Caco-2 (cell line): ENCODE measurements around the gene ADAMTSL1. TPM values are rescaled to one million over a fixed set of nuclear protein-coding genes. Genes with fewer than 3 reads are reported as not detected.

ENCODE experiments used
- BruUV-seq: library from RNA; stranded (reverse); fragments of 400-500 nt; replicated peaks from 2 replicates; lab custom pipeline; 2021; lab: Mats Ljungman, UMichigan
- CTCF ChIA-PET: fragments of 300-600 bp; sonication (Branson Sonifier 250); formaldehyde crosslinking; loops from one replicate; lab custom pipeline; 2022; ENCODE audit warnings: antibody characterized with exemption; lab: Charles Lee
- POLR2A ChIA-PET: fragments of 300-600 bp; sonication (Branson Sonifier 250); formaldehyde crosslinking; loops from one replicate; lab custom pipeline; 2022; ENCODE audit warnings: antibody characterized with exemption; lab: Charles Lee
- DNase-seq, 2 experiments: peaks; one replicate each; pipeline versions ENCODE4 v3.0.0 to v3.0.0-alpha.2; 2020 to 2022
- H3K27me3 ChIP-seq: replicated peaks from 2 replicates; pipeline ENCODE4 v1.6.0; 2011; ENCODE audit warnings: low read length; ENCODE audit not compliant: control insufficient read depth, insufficient read depth
- H3K36me3 ChIP-seq: 2 replicates; pipeline ENCODE4 v1.5.1; 2011; ENCODE audit warnings: low read length; ENCODE audit not compliant: control insufficient read depth, insufficient read depth
- H3K4me1 ChIP-seq: fragments of 250-450 bp; sonication (Bioruptor Pico); 2 replicates; pipeline ENCODE4 v1.5.1; 2020; ENCODE audit warnings: mild to moderate bottlenecking
- H3K4me3 ChIP-seq: 2 replicates; pipeline ENCODE4 v1.5.1; 2011; ENCODE audit warnings: low read depth, mild to moderate bottlenecking, control low read depth, low read length
- H3K9me3 ChIP-seq: fragments of 250-450 bp; sonication (Bioruptor Pico); 2 replicates; pipeline ENCODE4 v1.5.1; 2020; ENCODE audit warnings: mild to moderate bottlenecking, moderate library complexity
- H3K27ac Mint-ChIP-seq: one replicate; pipeline ENCODE4 v1.8.0; 2022; ENCODE audit warnings: mixed read lengths; ENCODE audit not compliant: unreplicated experiment
- H3K27me3 Mint-ChIP-seq: one replicate; pipeline ENCODE4 v1.8.0; 2022; ENCODE audit warnings: mixed read lengths; ENCODE audit not compliant: insufficient read depth, unreplicated experiment
- H3K36me3 Mint-ChIP-seq: one replicate; pipeline ENCODE4 v1.8.0; 2022; ENCODE audit warnings: mild to moderate bottlenecking, mixed read lengths; ENCODE audit not compliant: insufficient read depth, unreplicated experiment
- H3K4me1 Mint-ChIP-seq: one replicate; pipeline ENCODE4 v1.8.0; 2022; ENCODE audit warnings: low read depth, mixed read lengths; ENCODE audit not compliant: unreplicated experiment
- H3K4me3 Mint-ChIP-seq: one replicate; pipeline ENCODE4 v1.8.0; 2022; ENCODE audit warnings: mild to moderate bottlenecking, moderate library complexity, mixed read lengths; ENCODE audit not compliant: unreplicated experiment
- H3K9me3 Mint-ChIP-seq: one replicate; pipeline ENCODE4 v1.8.0; 2022; ENCODE audit warnings: mixed read lengths; ENCODE audit not compliant: unreplicated experiment
- intact Hi-C: fragments of 100-400 bp; cut with micrococcal nuclease; formaldehyde crosslinking; loops from one replicate; pipeline ENCODE4 v1.10.0; 2022; ENCODE audit not compliant: unreplicated experiment
- total RNA-seq: library from RNA; stranded (reverse); gene quantifications from 2 replicates; pipeline ENCODE4 v1.2.3, GENCODE V29; 2022
- TF ChIP-seq, protein P1 (sequence below), 2 experiments: fragments of 200-600 bp in 1 of 2; IDR thresholded peaks; 1 replicate in 1 of 2; 2 replicates in 1 of 2; pipeline versions ENCODE4 v1.5.1 to v1.8.0; 2011 to 2022; ENCODE audit warnings: antibody characterized with exemption in 1 of 2, control low read depth in 1 of 2, inconsistent platforms in 1 of 2, low read depth in 1 of 2, low read length in 1 of 2, mild to moderate bottlenecking in 1 of 2, moderate library complexity in 1 of 2; ENCODE audit not compliant: insufficient read depth in 1 of 2, severe bottlenecking in 1 of 2, unreplicated experiment in 1 of 2

The ADAMTSL1 gene
- total RNA-seq, 1 experiment from 2014 or later: not detected

DNA sequence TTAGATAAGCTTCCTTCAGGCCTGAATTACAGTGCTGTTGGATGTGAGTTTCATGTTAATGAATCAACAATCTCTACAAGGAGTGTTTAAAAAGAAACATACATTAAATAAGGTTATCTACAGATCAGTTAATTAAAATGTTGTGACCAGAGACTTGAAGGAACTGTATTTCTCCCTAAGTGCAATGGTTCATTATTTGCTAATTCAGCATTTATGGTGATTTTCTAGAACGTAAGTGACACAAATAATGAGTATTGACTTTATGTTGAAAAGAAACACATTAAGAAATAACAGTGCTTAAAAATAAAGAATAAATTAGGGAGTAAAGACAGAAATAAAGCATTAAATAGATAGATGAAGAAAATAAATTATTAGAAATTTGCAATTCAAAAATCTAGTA, 74.5 kb downstream of the ADAMTSL1 start:
- Mint-ChIP-seq H3K4me3 (no peak overlapping the region), H3K9me3 (no peaks in the 10 kb centered on the region), H3K27ac (no peak overlapping the region), H3K27me3 (peaks cover 4% of the 10 kb centered on the region), H3K36me3 (no peaks in the 10 kb centered on the region), H3K4me1 (no peaks in the 10 kb centered on the region)
- H3K9me3 ChIP-seq: no peaks in the 10 kb centered on the region
- TF ChIP-seq, protein P1, sequence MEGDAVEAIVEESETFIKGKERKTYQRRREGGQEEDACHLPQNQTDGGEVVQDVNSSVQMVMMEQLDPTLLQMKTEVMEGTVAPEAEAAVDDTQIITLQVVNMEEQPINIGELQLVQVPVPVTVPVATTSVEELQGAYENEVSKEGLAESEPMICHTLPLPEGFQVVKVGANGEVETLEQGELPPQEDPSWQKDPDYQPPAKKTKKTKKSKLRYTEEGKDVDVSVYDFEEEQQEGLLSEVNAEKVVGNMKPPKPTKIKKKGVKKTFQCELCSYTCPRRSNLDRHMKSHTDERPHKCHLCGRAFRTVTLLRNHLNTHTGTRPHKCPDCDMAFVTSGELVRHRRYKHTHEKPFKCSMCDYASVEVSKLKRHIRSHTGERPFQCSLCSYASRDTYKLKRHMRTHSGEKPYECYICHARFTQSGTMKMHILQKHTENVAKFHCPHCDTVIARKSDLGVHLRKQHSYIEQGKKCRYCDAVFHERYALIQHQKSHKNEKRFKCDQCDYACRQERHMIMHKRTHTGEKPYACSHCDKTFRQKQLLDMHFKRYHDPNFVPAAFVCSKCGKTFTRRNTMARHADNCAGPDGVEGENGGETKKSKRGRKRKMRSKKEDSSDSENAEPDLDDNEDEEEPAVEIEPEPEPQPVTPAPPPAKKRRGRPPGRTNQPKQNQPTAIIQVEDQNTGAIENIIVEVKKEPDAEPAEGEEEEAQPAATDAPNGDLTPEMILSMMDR (IDR thresholded peaks at IDR 0.05; ENCODE audit: insufficient read depth in 1 of 2, low read depth in 1 of 2, low read length in 1 of 2, severe bottlenecking in 1 of 2, unreplicated experiment in 1 of 2): no peak
- no peaks in the 10 kb centered on the region for H3K36me3 ChIP-seq
- ChIA-PET POLR2A (no interaction called here), CTCF (no interaction called here)
- no peaks in the 10 kb centered on the region for H3K4me1 ChIP-seq
- H3K27me3 ChIP-seq: no peaks in the 10 kb centered on the region
- no peak overlapping the region for H3K4me3 ChIP-seq
- intact Hi-C loops: no loop called here
- BruUV-seq: no TSS peak
- DNase-seq: no peak

DNA sequence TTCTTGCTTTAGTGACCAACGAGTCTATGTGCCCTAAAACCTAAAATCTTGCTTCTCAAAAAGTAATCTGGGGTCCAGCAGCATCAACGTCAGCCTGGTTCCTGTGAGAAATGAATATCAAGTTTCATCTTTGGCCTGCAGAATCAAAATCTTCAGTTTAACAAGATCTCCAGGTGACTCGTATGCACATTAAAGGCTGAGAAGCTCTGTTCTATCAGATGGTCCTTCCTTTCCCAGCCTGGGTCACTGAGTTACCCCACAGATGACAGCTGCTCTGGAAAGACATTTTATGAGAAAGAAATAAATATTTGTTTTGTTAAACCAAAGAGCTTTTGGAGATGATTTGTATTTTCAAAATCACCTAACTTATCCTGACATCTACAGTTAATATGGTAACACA, 75.8 kb downstream of the ADAMTSL1 start:
- POLR2A ChIA-PET: no interaction called here
- H3K4me1 ChIP-seq: no peaks in the 10 kb centered on the region
- no peaks in the 10 kb centered on the region for H3K36me3 ChIP-seq
- H3K9me3 Mint-ChIP-seq: no peaks in the 10 kb centered on the region
- no peaks in the 10 kb centered on the region for H3K9me3 ChIP-seq
- BruUV-seq: no TSS peak
- CTCF ChIA-PET: no interaction called here
- H3K27me3 ChIP-seq: no peaks in the 10 kb centered on the region
- no peak overlapping the region for H3K4me3 ChIP-seq
- no peak overlapping the region for H3K27ac Mint-ChIP-seq
- H3K27me3 Mint-ChIP-seq: peaks cover 4% of the 10 kb centered on the region
- TF ChIP-seq, protein P1 (IDR thresholded peaks at IDR 0.05; ENCODE audit: insufficient read depth in 1 of 2, low read depth in 1 of 2, low read length in 1 of 2, severe bottlenecking in 1 of 2, unreplicated experiment in 1 of 2): no peak
- no peak for DNase-seq
- H3K4me3 Mint-ChIP-seq: no peak overlapping the region
- no peaks in the 10 kb centered on the region for H3K4me1 Mint-ChIP-seq
- H3K36me3 Mint-ChIP-seq: no peaks in the 10 kb centered on the region
- intact Hi-C loops: no loop called here

DNA sequence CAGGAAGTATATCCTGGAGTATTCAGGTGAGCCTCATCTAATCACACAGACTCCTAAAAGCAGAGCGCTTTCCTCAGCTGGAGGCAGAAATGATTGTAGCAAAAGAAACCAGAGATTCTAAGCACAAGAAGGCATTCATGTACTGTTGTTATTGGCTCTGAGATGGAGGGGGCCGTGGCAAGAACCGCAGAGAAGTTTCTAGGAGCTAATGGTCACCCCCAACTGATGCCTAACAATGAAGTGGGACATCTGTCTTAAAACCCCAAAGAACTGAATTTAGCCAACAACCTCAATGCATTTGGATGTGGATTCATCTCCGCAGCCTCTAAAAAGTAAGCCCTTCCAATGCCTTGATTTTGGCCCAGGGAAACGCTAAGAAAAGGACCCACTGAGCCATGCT, 76.3 kb downstream of the ADAMTSL1 start:
- Mint-ChIP-seq H3K27ac (no peak overlapping the region), H3K36me3 (no peaks in the 10 kb centered on the region), H3K4me1 (no peaks in the 10 kb centered on the region), H3K27me3 (peaks cover 4% of the 10 kb centered on the region), H3K9me3 (no peaks in the 10 kb centered on the region), H3K4me3 (no peak overlapping the region)
- CTCF ChIA-PET: no interaction called here
- no peaks in the 10 kb centered on the region for H3K4me1 ChIP-seq
- TF ChIP-seq, protein P1 (IDR thresholded peaks at IDR 0.05; ENCODE audit: insufficient read depth in 1 of 2, low read depth in 1 of 2, low read length in 1 of 2, severe bottlenecking in 1 of 2, unreplicated experiment in 1 of 2): no peak
- H3K27me3 ChIP-seq: no peaks in the 10 kb centered on the region
- BruUV-seq: no TSS peak
- POLR2A ChIA-PET: no interaction called here
- no peaks in the 10 kb centered on the region for H3K36me3 ChIP-seq
- no peak overlapping the region for H3K4me3 ChIP-seq
- no peaks in the 10 kb centered on the region for H3K9me3 ChIP-seq
- intact Hi-C loops: no loop called here
- no peak for DNase-seq
